IMR-90 (cell line): ENCODE results near the gene GBP3. TPM values are rescaled to one million over a fixed set of nuclear protein-coding genes. Genes with fewer than 3 reads are reported as not detected.
"Not testable (repeated sequence)": the region's sequence is repeated elsewhere in the genome, so short reads cannot be mapped to it uniquely, and the experiment has no call there.

Experiments
- ATAC-seq: fragments of 200-7000 bp; cut with Tn5 transposase; 2 replicates; pipeline ENCODE4 v1.9.1; 2020; ENCODE audit warnings: low read depth, mild to moderate bottlenecking, moderate library complexity
- BruUV-seq: library from RNA; stranded (reverse); fragments of 400-500 nt; replicated peaks from 2 replicates; lab custom pipeline; 2021; lab: Mats Ljungman, UMichigan
- CTCF ChIA-PET: fragments of 300-600 bp; formaldehyde crosslinking; extraction: SDS; loops from one replicate; lab custom pipeline; 2021; ENCODE audit warnings: antibody characterized with exemption; lab: Yijun Ruan, JAX
- POLR2A ChIA-PET: fragments of 300-600 bp; sonication (Branson Sonifier 250); formaldehyde crosslinking; loops from one replicate; lab custom pipeline; 2022; ENCODE audit warnings: antibody characterized with exemption; ENCODE audit not compliant: unreplicated experiment; lab: Charles Lee
- DNase-seq: peaks from one replicate; pipeline ENCODE4 v3.0.0; 2013
- H2AFZ ChIP-seq: replicated peaks from 2 replicates; pipeline ENCODE3; 2013; ENCODE audit warnings: low read length, mild to moderate bottlenecking; ENCODE audit not compliant: poor library complexity
- H2AK5ac ChIP-seq: 2 replicates; pipeline ENCODE4 v1.6.1; 2013; ENCODE audit warnings: low read depth, low read length, inconsistent platforms
- H2AK9ac ChIP-seq: replicated peaks from 2 replicates; pipeline ENCODE3; 2013; ENCODE audit warnings: mild to moderate bottlenecking, low read depth, low read length, moderate library complexity; ENCODE audit not compliant: poor library complexity
- H2BK120ac ChIP-seq: 2 replicates; pipeline ENCODE4 v1.6.1; 2013; ENCODE audit warnings: low read depth, low read length, inconsistent platforms
- H2BK15ac ChIP-seq: 3 replicates; pipeline ENCODE4 v1.6.1; 2013; ENCODE audit warnings: low read depth, low read length, inconsistent platforms
- H2BK20ac ChIP-seq: 2 replicates; pipeline ENCODE4 v1.6.1; 2013; ENCODE audit warnings: low read depth, mild to moderate bottlenecking, inconsistent platforms, low read length, moderate library complexity
- H2BK5ac ChIP-seq: 2 replicates; pipeline ENCODE4 v1.6.1; 2013; ENCODE audit warnings: mild to moderate bottlenecking, low read depth, low read length, inconsistent platforms; ENCODE audit not compliant: poor library complexity, severe bottlenecking
- H3K14ac ChIP-seq: replicated peaks from 2 replicates; pipeline ENCODE4 v1.6.1; 2013; ENCODE audit warnings: low read depth, low read length, inconsistent platforms
- H3K18ac ChIP-seq: 2 replicates; pipeline ENCODE4 v1.6.1; 2013; ENCODE audit warnings: low read depth, low read length, control low read depth
- H3K23ac ChIP-seq: 2 replicates; pipeline ENCODE4 v1.6.1; 2013; ENCODE audit warnings: low read depth, low read length, inconsistent platforms
- H3K27ac ChIP-seq: 2 replicates; pipeline ENCODE4 v1.5.1; 2013; ENCODE audit warnings: mild to moderate bottlenecking, control low read depth, low read length; ENCODE audit not compliant: insufficient read depth
- H3K27me3 ChIP-seq: 2 replicates; pipeline ENCODE4 v1.6.1; 2013; ENCODE audit warnings: low read length; ENCODE audit not compliant: control insufficient read depth, insufficient read depth
- H3K36me3 ChIP-seq: 2 replicates; pipeline ENCODE4 v1.6.1; 2013; ENCODE audit warnings: low read length, mixed read lengths; ENCODE audit not compliant: control insufficient read depth, insufficient read depth
- H3K4ac ChIP-seq: 2 replicates; pipeline ENCODE4 v1.6.1; 2013; ENCODE audit warnings: low read depth, low read length, inconsistent platforms
- H3K4me1 ChIP-seq: 2 replicates; pipeline ENCODE4 v1.6.1; 2013; ENCODE audit warnings: low read length, mixed read lengths; ENCODE audit not compliant: control insufficient read depth, insufficient read depth
- H3K4me2 ChIP-seq: 2 replicates; pipeline ENCODE4 v1.6.1; 2013; ENCODE audit warnings: low read depth, mild to moderate bottlenecking, control low read depth, low read length, moderate library complexity
- H3K4me3 ChIP-seq: 2 replicates; pipeline ENCODE4 v1.5.1; 2013; ENCODE audit warnings: low read depth, mild to moderate bottlenecking, control low read depth, low read length, moderate library complexity; ENCODE audit not compliant: insufficient read depth
- H3K56ac ChIP-seq: 2 replicates; pipeline ENCODE4 v1.6.1; 2013; ENCODE audit warnings: low read length, inconsistent platforms; ENCODE audit not compliant: insufficient read depth; ENCODE audit errors: extremely low read depth
- H3K79me1 ChIP-seq, 2 experiments: 2 replicates each; pipeline ENCODE4 v1.6.1; 2013; ENCODE audit warnings: low read length in 2 of 2, inconsistent platforms in 1 of 2, low read depth in 1 of 2
- H3K9ac ChIP-seq: 2 replicates; pipeline ENCODE4 v1.6.1; 2013; ENCODE audit warnings: low read depth, low read length, control low read depth
- H3K9me1 ChIP-seq: 2 replicates; pipeline ENCODE4 v1.6.1; 2013; ENCODE audit warnings: low read length, inconsistent platforms; ENCODE audit not compliant: insufficient read depth
- H3K9me3 ChIP-seq: 2 replicates; pipeline ENCODE4 v1.6.1; 2013; ENCODE audit warnings: low read length; ENCODE audit not compliant: control insufficient read depth, insufficient read depth
- H4K20me1 ChIP-seq: 2 replicates; pipeline ENCODE4 v1.6.1; 2013; ENCODE audit warnings: low read length, inconsistent platforms; ENCODE audit not compliant: insufficient read depth
- H4K5ac ChIP-seq: 2 replicates; pipeline ENCODE4 v1.6.1; 2013; ENCODE audit warnings: mild to moderate bottlenecking, low read depth, low read length, control low read depth
- H4K8ac ChIP-seq, 2 experiments: 2 replicates each; pipeline ENCODE4 v1.6.1; 2013; ENCODE audit warnings: low read depth in 2 of 2, low read length in 2 of 2, control low read depth in 1 of 2, inconsistent platforms in 1 of 2
- H4K91ac ChIP-seq: 2 replicates; pipeline ENCODE4 v1.6.1; 2013; ENCODE audit warnings: low read depth, low read length, inconsistent platforms; ENCODE audit not compliant: insufficient read depth
- WGBS, 2 experiments: methylation state at CpG; one replicate each; pipeline versions ENCODE4 v1.1.5 to v1.1.7; 2013; ENCODE audit warnings: missing lambda C conversion rate in 2 of 2; ENCODE audit not compliant: insufficient read length in 1 of 2; ENCODE audit errors: extremely low coverage in 2 of 2; 5-methylcytosine and 5-hydroxymethylcytosine counted together
- dilution Hi-C: fragments of 300-500 bp; cut with HindIII; formaldehyde crosslinking; loops from one replicate; pipeline ENCODE4 v1.14.3; 2018; ENCODE audit warnings: low sequenced_read_pairs; ENCODE audit not compliant: unreplicated experiment
- in situ Hi-C: fragments of 300-500 bp; cut with MboI; formaldehyde crosslinking; loops from 3 replicates; pipeline ENCODE4 v1.14.3; 2019; ENCODE audit warnings: low sequenced_read_pairs, inconsistent platforms, mixed read lengths
- intact Hi-C: fragments of 100-400 bp; cut with micrococcal nuclease; formaldehyde crosslinking; loops from 2 replicates; pipeline ENCODE4 v1.10.0; 2022
- polyA plus RNA-seq, 3 experiments: library from polyadenylated mRNA; depleted of rRNA; stranded (reverse); fragments of >200 nt; gene quantifications; 2 replicates each; pipeline ENCODE4 v1.2.3, GENCODE V29; 2012; ENCODE audit warnings: low replicate concordance in 1 of 3
- total RNA-seq: library from RNA; depleted of rRNA; stranded (reverse); fragments of >200 nt; gene quantifications from 2 replicates; pipeline ENCODE4 v1.2.3, GENCODE V29; 2012

GBP3 gene
- total and polyA plus RNA-seq, 2 of the 4 experiments (the other 2 are of a cell fraction), result 21.9 to 50.0 TPM

- dilution Hi-C loops, H2BK5ac ChIP-seq, H4K91ac ChIP-seq, H3K9ac ChIP-seq, in situ Hi-C loops, DNase-seq, POLR2A ChIA-PET, H3K14ac ChIP-seq, H3K4me2 ChIP-seq, H4K5ac ChIP-seq, H3K9me3 ChIP-seq, H3K4me3 ChIP-seq, H4K8ac ChIP-seq, H2AK9ac ChIP-seq, H3K4me1 ChIP-seq, H3K4ac ChIP-seq, intact Hi-C loops, H2AK5ac ChIP-seq, BruUV-seq, H2AFZ ChIP-seq, ATAC-seq, H2BK120ac ChIP-seq, H2BK15ac ChIP-seq, H3K27me3 ChIP-seq, H2BK20ac ChIP-seq, H4K20me1 ChIP-seq, H3K18ac ChIP-seq, H3K23ac ChIP-seq, H3K27ac ChIP-seq, H3K9me1 ChIP-seq, H3K56ac ChIP-seq, CTCF ChIA-PET: not testable (repeated sequence)
- no CpG with 5 or more reads among the region's 3 CpGs for WGBS, 2 experiments
- H3K36me3 ChIP-seq, result peaks cover 28% of the 10 kb centered on the region
- peaks cover 14 to 29% of the 10 kb centered on the region in 2 experiments; a peak in 3 of 4 replicates for H3K79me1 ChIP-seq
Observed at GRCh38 chr1:89018318-89018717, 4.3 kb downstream of the GBP3 start.
